Smooth muscle cell (in vitro differentiated cells): ENCODE measurements around the gene INPP5D. TPM values are rescaled to one million over a fixed set of nuclear protein-coding genes. Genes with fewer than 3 reads are reported as not detected.

Experiments
- DNase-seq: peaks from one replicate; lab custom pipeline; 2025; ENCODE audit not compliant: unreplicated experiment; lab: John Stamatoyannopoulos, UW
- H2AFZ ChIP-seq: fragments of 200-600 bp; sonication (generic); 2 replicates; pipeline ENCODE4 v1.6.0; 2016; ENCODE audit warnings: antibody characterized with exemption, low read depth, mild to moderate bottlenecking
- H3F3A ChIP-seq: fragments of 200-600 bp; sonication (generic); 2 replicates; pipeline ENCODE4 v1.6.0; 2017; ENCODE audit warnings: antibody characterized with exemption, low read depth
- H3K27ac ChIP-seq: fragments of 200-600 bp; sonication (generic); 2 replicates; pipeline ENCODE4 v1.5.1; 2016; ENCODE audit warnings: low read depth, mild to moderate bottlenecking
- H3K27me3 ChIP-seq: fragments of 200-600 bp; sonication (generic); 2 replicates; pipeline ENCODE4 v1.6.1; 2016; ENCODE audit warnings: low read depth, mild to moderate bottlenecking
- H3K36me3 ChIP-seq: fragments of 200-600 bp; sonication (generic); 2 replicates; pipeline ENCODE4 v1.5.1; 2016; ENCODE audit warnings: low read depth
- H3K4me1 ChIP-seq: fragments of 200-600 bp; sonication (generic); 2 replicates; pipeline ENCODE4 v1.5.1; 2016; ENCODE audit warnings: low read depth
- H3K4me2 ChIP-seq: fragments of 200-600 bp; sonication (generic); 2 replicates; pipeline ENCODE4 v1.6.0; 2016; ENCODE audit warnings: mild to moderate bottlenecking
- H3K4me3 ChIP-seq: fragments of 200-600 bp; sonication (generic); 2 replicates; pipeline ENCODE4 v1.5.1; 2016; ENCODE audit warnings: mild to moderate bottlenecking
- H3K79me2 ChIP-seq: fragments of 200-600 bp; sonication (generic); 2 replicates; pipeline ENCODE4 v1.6.0; 2016; ENCODE audit warnings: low read depth, mild to moderate bottlenecking
- H3K9ac ChIP-seq: fragments of 200-600 bp; sonication (generic); 2 replicates; pipeline ENCODE4 v1.6.0; 2016; ENCODE audit warnings: low read depth
- H3K9me3 ChIP-seq: fragments of 200-600 bp; sonication (generic); replicated peaks from 2 replicates; pipeline ENCODE4 v1.5.1; 2016; ENCODE audit warnings: low read depth
- H4K20me1 ChIP-seq: fragments of 200-600 bp; sonication (generic); 2 replicates; pipeline ENCODE4 v1.6.0; 2016; ENCODE audit warnings: low read depth
- CTCF ChIP-seq: fragments of 200-600 bp; sonication (generic); IDR thresholded peaks from 2 replicates; pipeline ENCODE4 v1.5.1; 2017; ENCODE audit warnings: borderline replicate concordance, mild to moderate bottlenecking, antibody characterized with exemption; ENCODE audit not compliant: insufficient read depth, poor library complexity, severe bottlenecking
- WGBS: methylation state at CpG from one replicate; pipeline ENCODE4 v1.1.7; 2016; ENCODE audit warnings: low lambda C conversion rate; 5-methylcytosine and 5-hydroxymethylcytosine counted together
- polyA plus RNA-seq: library from polyadenylated mRNA; unstranded; fragments of >200 nt; fragmentation: Nextera tagmentation; extraction: Ambion mirVana; gene quantifications from 2 replicates; pipeline ENCODE4 v1.2.1, GENCODE V29; 2016
- total RNA-seq: library from RNA; depleted of rRNA; stranded (reverse); fragments of >200 nt; gene quantifications from 2 replicates; pipeline ENCODE4 v1.2.3, GENCODE V29; 2014

The INPP5D gene
- total and polyA plus RNA-seq, 2 experiments from 2014 or later: 5.6 to 17.8 TPM

- no peak overlapping the region for H3K27ac ChIP-seq
- H3K4me2 ChIP-seq: no peak overlapping the region
These were observed 55.0 kb downstream of the INPP5D start for GRCh38 chr2:233115121-233115520.

GRCh38 chr2:233115741-233116140 is 55.6 kb downstream of the INPP5D start:
- no peak for TF ChIP-seq CTCF
- Histone ChIP-seq H3K4me3 (no peak overlapping the region), H3K4me1 (no peaks in the 10 kb centered on the region), H3F3A (no peaks in the 10 kb centered on the region), H2AFZ (no peak overlapping the region), H3K27ac (no peak overlapping the region), H3K79me2 (no peaks in the 10 kb centered on the region), H3K4me2 (no peak overlapping the region), H3K36me3 (no peaks in the 10 kb centered on the region), H3K9ac (no peak overlapping the region), H4K20me1 (no peaks in the 10 kb centered on the region), H3K27me3 (no peaks in the 10 kb centered on the region), H3K9me3 (no peaks in the 10 kb centered on the region)
- no peak for DNase-seq
- 76% methylated on average over 2 of the region's 2 CpGs for WGBS

More at GRCh38 chr2:233115121-233115520, 55.0 kb downstream of the INPP5D start:
- H3K9ac ChIP-seq: no peak overlapping the region
- H3K36me3 ChIP-seq: no peaks in the 10 kb centered on the region
- no peaks in the 10 kb centered on the region for H4K20me1 ChIP-seq
- 91% methylated on average over 7 of the region's 7 CpGs for WGBS
- H3K4me3 ChIP-seq: no peak overlapping the region
- no peaks in the 10 kb centered on the region for H3K27me3 ChIP-seq
- no peaks in the 10 kb centered on the region for H3K4me1 ChIP-seq
- no peak for TF ChIP-seq CTCF
- no peak for DNase-seq
- no peaks in the 10 kb centered on the region for H3K9me3 ChIP-seq
- H3F3A ChIP-seq: no peaks in the 10 kb centered on the region
- no peak overlapping the region for H2AFZ ChIP-seq
- H3K79me2 ChIP-seq: no peaks in the 10 kb centered on the region

- Histone ChIP-seq H3K9me3 (no peaks in the 10 kb centered on the region), H3K36me3 (no peaks in the 10 kb centered on the region), H3K9ac (no peak overlapping the region), H3K27me3 (no peaks in the 10 kb centered on the region), H2AFZ (no peak overlapping the region), H3K4me1 (no peaks in the 10 kb centered on the region), H3K79me2 (no peaks in the 10 kb centered on the region), H4K20me1 (no peaks in the 10 kb centered on the region), H3K4me3 (no peak overlapping the region), H3K27ac (no peak overlapping the region), H3K4me2 (no peak overlapping the region), H3F3A (no peaks in the 10 kb centered on the region)
- no peak for TF ChIP-seq CTCF
- 92% methylated on average over 18 of the region's 18 CpGs for WGBS
- DNase-seq: no peak
These were observed 56.8 kb downstream of the INPP5D start for GRCh38 chr2:233116946-233117345.

- no peaks in the 10 kb centered on the region for H3K79me2 ChIP-seq
- H3K9me3 ChIP-seq: no peaks in the 10 kb centered on the region
- H2AFZ ChIP-seq: no peak overlapping the region
- DNase-seq: no peak
- WGBS: 84% methylated on average over 13 of the region's 13 CpGs
- H3K4me1 ChIP-seq: no peaks in the 10 kb centered on the region
- H3K27me3 ChIP-seq: no peaks in the 10 kb centered on the region
- no peak overlapping the region for H3K4me3 ChIP-seq
- no peak overlapping the region for H3K4me2 ChIP-seq
- H3K36me3 ChIP-seq: no peaks in the 10 kb centered on the region
- no peak for TF ChIP-seq CTCF
- H3K9ac ChIP-seq: no peak overlapping the region
- H3K27ac ChIP-seq: no peak overlapping the region
- H4K20me1 ChIP-seq: no peaks in the 10 kb centered on the region
- H3F3A ChIP-seq: no peaks in the 10 kb centered on the region
These were observed 57.2 kb downstream of the INPP5D start for GRCh38 chr2:233117351-233117750.
